ENCODE measurements around the gene CPNE4. TPM values are rescaled to one million over a fixed set of nuclear protein-coding genes. Genes with fewer than 3 reads are reported as not detected.
"Not testable (repeated sequence)": the region's sequence is repeated elsewhere in the genome, so short reads cannot be mapped to it uniquely, and the experiment has no call there.

CPNE4 gene
- total RNA-seq, 2 experiments from 2014 or later: not detected

- H3K36me3 Mint-ChIP-seq (ENCODE audit: low read depth): no peaks in the 10 kb centered on the region
- intact Hi-C loops (cut with DNase I, micrococcal nuclease): no loop called here
- POLR2A ChIA-PET: no interaction called here
- no peaks in the 10 kb centered on the region for H3K9me3 Mint-ChIP-seq (ENCODE audit: low read depth)
- H3K27ac Mint-ChIP-seq: no peak overlapping the region
- H3K4me3 Mint-ChIP-seq: no peak overlapping the region
- H3K27me3 Mint-ChIP-seq: peaks cover 2% of the 10 kb centered on the region
- CTCF ChIA-PET: interaction anchor here (0.6 kb wide), 1 partner anchor 851 kb away, joined by 3 read pairs; no protein-coding TSS in a partner anchor
- ATAC-seq: no peak
- DNase-seq: no peak
- H3K4me1 Mint-ChIP-seq: no peaks in the 10 kb centered on the region
Observed at GRCh38 chr3:131901686-131902085, 133.1 kb downstream of the CPNE4 start.

- no peak overlapping the region for H3K4me3 Mint-ChIP-seq
- POLR2A ChIA-PET: no interaction called here
- no peaks in the 10 kb centered on the region for H3K36me3 Mint-ChIP-seq (ENCODE audit: low read depth)
- ATAC-seq (no peak), DNase-seq (no peak)
- CTCF ChIA-PET: interaction anchor here (0.6 kb wide), 1 partner anchor 850 kb away, joined by 3 read pairs; no protein-coding TSS in a partner anchor
- H3K4me1 Mint-ChIP-seq: no peaks in the 10 kb centered on the region
- no peaks in the 10 kb centered on the region for H3K9me3 Mint-ChIP-seq (ENCODE audit: low read depth)
- H3K27me3 Mint-ChIP-seq: peaks cover 5% of the 10 kb centered on the region
- intact Hi-C loops (cut with DNase I, micrococcal nuclease): no loop called here
- H3K27ac Mint-ChIP-seq: no peak overlapping the region
Observed at GRCh38 chr3:131900891-131901290, 133.9 kb downstream of the CPNE4 start.

DNA sequence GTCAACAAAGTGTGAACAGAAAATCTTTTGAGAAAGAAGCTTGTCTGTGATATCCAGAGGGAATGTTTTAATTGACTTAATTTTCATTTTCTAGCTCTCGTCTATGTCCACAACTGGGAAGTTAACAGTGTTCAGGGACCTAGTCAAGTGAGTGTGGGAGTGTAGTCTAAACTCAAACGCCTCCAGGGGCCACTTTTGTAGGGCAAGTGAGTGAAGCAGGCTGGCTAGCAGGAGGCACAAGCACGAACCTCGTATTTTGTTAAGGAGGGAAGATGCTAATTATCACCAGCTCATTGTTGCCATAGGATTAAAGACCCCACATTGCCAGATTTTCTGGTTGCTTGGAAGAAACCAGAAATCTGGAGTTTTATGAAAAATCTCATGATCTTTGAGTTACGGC is 135.8 kb downstream of the CPNE4 start:
- H3K27ac Mint-ChIP-seq: no peak overlapping the region
- intact Hi-C loops (cut with DNase I, micrococcal nuclease): no loop called here
- H3K4me1 Mint-ChIP-seq: no peaks in the 10 kb centered on the region
- no peak for ATAC-seq
- ChIA-PET CTCF (interaction anchor here (0.6 to 1.3 kb wide), 2 partner anchors 9 to 349 kb away, joined by 3 to 4 read pairs; no protein-coding TSS in a partner anchor), POLR2A (no interaction called here)
- H3K9me3 Mint-ChIP-seq (ENCODE audit: low read depth): no peaks in the 10 kb centered on the region
- no peak overlapping the region for H3K4me3 Mint-ChIP-seq
- no peaks in the 10 kb centered on the region for H3K36me3 Mint-ChIP-seq (ENCODE audit: low read depth)
- no peak for DNase-seq
- H3K27me3 Mint-ChIP-seq: peaks cover 5% of the 10 kb centered on the region

GRCh38 chr3:131898346-131898745 is 136.5 kb downstream of the CPNE4 start:
- ATAC-seq (no peak), DNase-seq (no peak)
- no peak overlapping the region for H3K4me3 Mint-ChIP-seq
- ChIA-PET POLR2A (no interaction called here), CTCF (no interaction called here)
- peaks cover 5% of the 10 kb centered on the region for H3K27me3 Mint-ChIP-seq
- H3K27ac Mint-ChIP-seq: no peak overlapping the region
- H3K9me3 Mint-ChIP-seq (ENCODE audit: low read depth): no peaks in the 10 kb centered on the region
- no peaks in the 10 kb centered on the region for H3K4me1 Mint-ChIP-seq
- H3K36me3 Mint-ChIP-seq (ENCODE audit: low read depth): no peaks in the 10 kb centered on the region
- intact Hi-C loops (cut with DNase I, micrococcal nuclease): no loop called here

DNA sequence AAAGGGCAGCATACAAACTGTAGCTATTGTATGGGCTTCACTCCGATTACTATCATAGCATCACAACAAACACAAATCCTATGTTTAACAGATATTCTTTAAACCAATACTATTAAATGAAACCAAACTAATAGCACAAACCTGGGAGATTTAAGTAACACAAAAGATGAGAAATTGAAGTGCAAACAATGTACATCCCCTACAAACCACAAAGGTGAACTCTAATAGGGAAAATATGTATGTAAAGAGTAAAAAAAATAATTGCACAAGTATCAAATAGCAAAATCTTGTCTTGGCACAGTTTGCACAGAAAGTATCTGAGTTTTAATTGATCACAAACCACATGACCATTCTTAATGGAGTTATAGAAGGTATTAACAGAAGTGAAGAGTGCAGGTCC is 138.5 kb downstream of the CPNE4 start:
- ChIA-PET POLR2A (no interaction called here), CTCF (no interaction called here)
- Mint-ChIP-seq H3K9me3 (ENCODE audit: low read depth) (peaks cover 3% of the 10 kb centered on the region), H3K4me1 (no peaks in the 10 kb centered on the region), H3K27ac (no peak overlapping the region), H3K36me3 (ENCODE audit: low read depth) (no peaks in the 10 kb centered on the region), H3K4me3 (no peak overlapping the region), H3K27me3 (peaks cover 6% of the 10 kb centered on the region)
- DNase-seq (no peak), ATAC-seq (no peak)
- intact Hi-C loops (cut with DNase I, micrococcal nuclease): no loop called here

GRCh38 chr3:131895766-131896165 is 139.0 kb downstream of the CPNE4 start:
- H3K4me3 Mint-ChIP-seq: no peak overlapping the region
- DNase-seq: no peak
- no peaks in the 10 kb centered on the region for H3K4me1 Mint-ChIP-seq
- intact Hi-C loops (cut with DNase I, micrococcal nuclease): no loop called here
- no peaks in the 10 kb centered on the region for H3K36me3 Mint-ChIP-seq (ENCODE audit: low read depth)
- POLR2A ChIA-PET: no interaction called here
- peaks cover 3% of the 10 kb centered on the region for H3K9me3 Mint-ChIP-seq (ENCODE audit: low read depth)
- ATAC-seq: no peak
- H3K27me3 Mint-ChIP-seq: peaks cover 4% of the 10 kb centered on the region
- CTCF ChIA-PET: no interaction called here
- no peak overlapping the region for H3K27ac Mint-ChIP-seq

DNA sequence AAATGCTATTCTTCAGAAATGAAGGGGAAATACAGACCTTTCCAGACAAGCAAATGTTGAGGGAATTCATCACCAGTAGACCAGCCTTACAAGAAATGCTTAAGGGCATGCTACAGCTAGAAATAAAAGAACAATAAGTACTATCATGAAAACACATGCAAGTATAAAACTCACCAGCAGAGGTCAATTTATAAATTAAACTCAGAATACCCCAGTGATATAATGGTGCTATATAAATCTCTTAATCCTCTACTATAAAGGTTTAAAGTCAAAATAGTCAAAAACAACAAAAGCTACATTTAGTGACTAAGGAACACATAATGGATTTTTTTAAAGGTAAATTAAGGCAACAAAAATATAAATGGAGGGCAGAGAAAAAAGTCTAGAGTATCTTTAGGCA is 142.5 kb downstream of the CPNE4 start:
- ATAC-seq (no peak), DNase-seq (no peak)
- POLR2A ChIA-PET: no interaction called here
- CTCF ChIA-PET: no interaction called here
- Mint-ChIP-seq H3K4me1 (no peaks in the 10 kb centered on the region), H3K27me3 (peaks cover 4% of the 10 kb centered on the region), H3K9me3 (ENCODE audit: low read depth) (peaks cover 3% of the 10 kb centered on the region), H3K36me3 (ENCODE audit: low read depth) (no peaks in the 10 kb centered on the region), H3K4me3 (no peak overlapping the region), H3K27ac (no peak overlapping the region)
- intact Hi-C loops (cut with DNase I, micrococcal nuclease): no loop called here

DNA sequence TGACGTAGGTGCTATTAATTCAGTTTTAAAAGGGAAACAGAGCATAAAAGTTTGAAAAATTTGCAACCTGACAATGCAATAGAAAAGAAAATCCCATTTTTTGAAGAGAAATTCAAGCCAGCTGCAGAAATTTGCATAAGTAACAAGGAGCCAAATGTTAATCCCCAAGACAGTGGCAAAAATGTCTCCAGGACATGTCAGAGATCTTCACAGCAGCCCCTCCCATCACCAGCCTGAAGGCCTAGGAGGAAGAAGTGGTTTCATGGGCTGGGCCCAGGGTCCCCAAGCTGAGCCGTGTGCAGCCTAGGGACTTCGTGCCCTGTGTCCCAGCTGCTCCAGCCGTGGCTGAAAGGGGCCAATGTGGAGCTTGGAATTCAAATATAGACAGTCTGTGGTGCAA is 148.9 kb downstream of the CPNE4 start:
- ATAC-seq; H3K27me3 Mint-ChIP-seq; POLR2A ChIA-PET; CTCF ChIA-PET; H3K4me3 Mint-ChIP-seq; H3K4me1 Mint-ChIP-seq; DNase-seq; H3K36me3 Mint-ChIP-seq (ENCODE audit: low read depth); H3K9me3 Mint-ChIP-seq (ENCODE audit: low read depth); H3K27ac Mint-ChIP-seq; intact Hi-C loops (cut with DNase I, micrococcal nuclease): not testable (repeated sequence)

DNA sequence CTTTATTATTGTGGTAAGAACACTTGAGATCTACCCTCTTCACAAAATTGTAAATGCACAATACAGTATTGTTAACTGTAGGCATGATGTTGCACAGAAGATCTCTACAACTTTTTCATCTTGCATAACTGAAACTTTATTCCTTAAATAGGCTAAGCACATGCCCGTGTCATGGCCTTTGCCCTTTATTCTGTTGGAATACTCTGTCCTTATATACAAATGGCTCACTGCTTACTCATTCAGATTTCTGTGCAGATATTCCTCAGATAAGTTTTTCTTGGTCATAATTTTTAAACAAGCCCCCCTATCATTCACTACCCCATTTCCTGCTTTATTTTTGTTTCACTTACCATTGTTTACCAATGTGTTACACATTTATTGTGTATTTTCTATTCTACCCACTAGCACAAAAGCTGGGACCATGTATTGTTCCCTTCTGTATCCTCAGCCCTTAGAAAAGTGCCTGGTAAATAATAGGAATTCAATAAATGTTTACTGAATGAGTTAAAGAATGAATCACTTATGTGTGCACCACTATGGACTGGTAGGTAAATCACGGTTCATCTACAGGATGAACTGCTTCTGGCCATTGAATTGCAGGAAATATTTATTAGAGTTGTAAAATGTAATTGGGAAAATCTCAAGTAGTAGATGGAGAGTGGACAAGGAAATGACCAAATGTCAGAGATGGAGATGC is 151.0 kb downstream of the CPNE4 start:
- no peak overlapping the region for H3K4me3 Mint-ChIP-seq
- DNase-seq (no peak), ATAC-seq (no peak)
- CTCF ChIA-PET: no interaction called here
- H3K36me3 Mint-ChIP-seq (ENCODE audit: low read depth): no peaks in the 10 kb centered on the region
- intact Hi-C loops (cut with DNase I, micrococcal nuclease): no loop called here
- no peak overlapping the region for H3K27ac Mint-ChIP-seq
- POLR2A ChIA-PET: no interaction called here
- H3K4me1 Mint-ChIP-seq: no peaks in the 10 kb centered on the region
- no peaks in the 10 kb centered on the region for H3K9me3 Mint-ChIP-seq (ENCODE audit: low read depth)
- H3K27me3 Mint-ChIP-seq: peaks cover 5% of the 10 kb centered on the region

- Mint-ChIP-seq H3K27me3 (peaks cover 6% of the 10 kb centered on the region), H3K36me3 (ENCODE audit: low read depth) (no peaks in the 10 kb centered on the region), H3K4me3 (no peak overlapping the region), H3K9me3 (ENCODE audit: low read depth) (no peaks in the 10 kb centered on the region), H3K4me1 (no peaks in the 10 kb centered on the region), H3K27ac (no peak overlapping the region)
- ATAC-seq (no peak), DNase-seq (no peak)
- ChIA-PET CTCF (no interaction called here), POLR2A (no interaction called here)
- intact Hi-C loops (cut with DNase I, micrococcal nuclease): no loop called here
Observed at GRCh38 chr3:131883086-131883485, 151.7 kb downstream of the CPNE4 start.

GRCh38 chr3:131881777-131882176 is 153.0 kb downstream of the CPNE4 start:
- no peaks in the 10 kb centered on the region for H3K9me3 Mint-ChIP-seq (ENCODE audit: low read depth)
- no peak overlapping the region for H3K27ac Mint-ChIP-seq
- H3K36me3 Mint-ChIP-seq (ENCODE audit: low read depth): no peaks in the 10 kb centered on the region
- ATAC-seq (no peak), DNase-seq (no peak)
- H3K4me3 Mint-ChIP-seq: no peak overlapping the region
- H3K4me1 Mint-ChIP-seq: no peaks in the 10 kb centered on the region
- ChIA-PET POLR2A (no interaction called here), CTCF (no interaction called here)
- intact Hi-C loops (cut with DNase I, micrococcal nuclease): no loop called here
- H3K27me3 Mint-ChIP-seq: peaks cover 4% of the 10 kb centered on the region

GRCh38 chr3:131880948-131881347 is 153.9 kb downstream of the CPNE4 start:
- POLR2A ChIA-PET: no interaction called here
- no peak for ATAC-seq

More at GRCh38 chr3:131880948-131881347, 153.9 kb downstream of the CPNE4 start:
- intact Hi-C loops (cut with DNase I, micrococcal nuclease): no loop called here
- DNase-seq: no peak
- Mint-ChIP-seq H3K27ac (no peak overlapping the region), H3K9me3 (ENCODE audit: low read depth) (no peaks in the 10 kb centered on the region), H3K36me3 (ENCODE audit: low read depth) (no peaks in the 10 kb centered on the region), H3K4me3 (no peak overlapping the region), H3K4me1 (no peaks in the 10 kb centered on the region), H3K27me3 (peaks cover 4% of the 10 kb centered on the region)
- CTCF ChIA-PET: interaction anchor here (1.2 kb wide), 1 partner anchor 10 kb away, joined by 4 read pairs; no protein-coding TSS in a partner anchor

Measured in activated CD4-positive, alpha-beta T cell treated with anti-CD3 and anti-CD28 coated beads for 36 hours (primary cell).